HepG2 (cell line): ENCODE measurements around the gene REEP3. TPM values are rescaled to one million over a fixed set of nuclear protein-coding genes. Genes with fewer than 3 reads are reported as not detected.

Experiments
- ETV5 ChIP-seq: IDR thresholded peaks from 2 replicates; pipeline ENCODE4 v1.6.1; 2018; ENCODE audit warnings: missing biosample characterization, missing genetic modification reagents, inconsistent platforms, borderline replicate concordance
- FOSL1 ChIP-seq: sonication (generic); formaldehyde crosslinking; IDR thresholded peaks from 2 replicates; pipeline ENCODE4 v1.9.0; 2021; ENCODE audit warnings: missing genetic modification reagents, borderline replicate concordance
- KLF9 ChIP-seq: IDR thresholded peaks from 2 replicates; pipeline ENCODE4 v1.6.1; 2016; ENCODE audit warnings: low read depth
- NR1H2 ChIP-seq: sonication (generic); formaldehyde crosslinking; IDR thresholded peaks from 2 replicates; pipeline ENCODE4 v1.8.1; 2022; ENCODE audit warnings: low read depth, missing genetic modification reagents, borderline replicate concordance
- PAX8 ChIP-seq: sonication (generic); formaldehyde crosslinking; IDR thresholded peaks from 2 replicates; pipeline ENCODE4 v1.8.0; 2022; ENCODE audit warnings: mild to moderate bottlenecking, missing genetic modification reagents, borderline replicate concordance
- SMARCC2 ChIP-seq: fragments of 450-650 bp; IDR thresholded peaks from 2 replicates; pipeline ENCODE4 v1.6.1; 2017; ENCODE audit warnings: antibody characterized with exemption, mild to moderate bottlenecking
- UBTF ChIP-seq: sonication (generic); formaldehyde crosslinking; IDR thresholded peaks from 2 replicates; pipeline ENCODE4 v1.4.0; 2020; ENCODE audit warnings: mild to moderate bottlenecking, missing genetic modification reagents
- ZBTB26 ChIP-seq: IDR thresholded peaks from 2 replicates; pipeline ENCODE4 v1.6.1; 2016; ENCODE audit warnings: missing compliant biosample characterization, missing genetic modification reagents, borderline replicate concordance
- ZFX ChIP-seq: sonication (generic); formaldehyde crosslinking; IDR thresholded peaks from 2 replicates; pipeline ENCODE4 v1.4.0; 2020; ENCODE audit warnings: mild to moderate bottlenecking, low read depth, missing genetic modification reagents, moderate library complexity
- ZNF121 ChIP-seq: sonication (generic); formaldehyde crosslinking; IDR thresholded peaks from 2 replicates; pipeline ENCODE4 v1.5.0; 2020; ENCODE audit warnings: mild to moderate bottlenecking, missing genetic modification reagents
- ZNF318 ChIP-seq: sonication (generic); formaldehyde crosslinking; IDR thresholded peaks from 2 replicates; pipeline ENCODE4 v1.4.0; 2020; ENCODE audit warnings: mild to moderate bottlenecking, missing genetic modification reagents
- ZNF619 ChIP-seq: sonication (generic); formaldehyde crosslinking; IDR thresholded peaks from 2 replicates; pipeline ENCODE4 v1.4.0; 2020; ENCODE audit warnings: mild to moderate bottlenecking, missing genetic modification reagents
- polyA plus RNA-seq, 8 experiments: library from polyadenylated mRNA; depleted of rRNA in 3 of 8; stranded (reverse) in 7 of 8; unstranded in 1 of 8; fragments of >200 nt; fragmentation: Illumina TruSeq in 4 of 8; extraction: Trizol in 4 of 8; gene quantifications; 2 replicates each; pipeline versions ENCODE4 v1.2.1 to v1.2.3, GENCODE V29; 2011 to 2016; ENCODE audit warnings: low read depth in 4 of 8, missing spikeins in 1 of 8, mixed read lengths in 1 of 8; ENCODE audit not compliant: insufficient read depth in 1 of 8
- total RNA-seq, 5 experiments: library from RNA; depleted of rRNA; stranded (reverse); fragments of >200 nt; fragmentation: Illumina TruSeq; extraction: Trizol; gene quantifications; 2 replicates each; pipeline ENCODE4 v1.2.3, GENCODE V29; 2016; ENCODE audit warnings: low read depth in 1 of 5
- TF ChIP-seq, protein P1 (sequence below): IDR thresholded peaks from 2 replicates; pipeline ENCODE4 v1.6.1; 2016; ENCODE audit warnings: mild to moderate bottlenecking, missing biosample characterization, missing genetic modification reagents
- TF ChIP-seq, protein P2 (sequence below): sonication (generic); formaldehyde crosslinking; IDR thresholded peaks from 2 replicates; pipeline ENCODE4 v1.8.1; 2023; ENCODE audit warnings: mild to moderate bottlenecking, moderate library complexity, missing genetic modification reagents

The REEP3 gene
- total and polyA plus RNA-seq, 2 of the 13 experiments (the other 11 are each of a cell fraction or from before 2014, with no cell fraction given), result 7.1 to 31.4 TPM

DNA sequence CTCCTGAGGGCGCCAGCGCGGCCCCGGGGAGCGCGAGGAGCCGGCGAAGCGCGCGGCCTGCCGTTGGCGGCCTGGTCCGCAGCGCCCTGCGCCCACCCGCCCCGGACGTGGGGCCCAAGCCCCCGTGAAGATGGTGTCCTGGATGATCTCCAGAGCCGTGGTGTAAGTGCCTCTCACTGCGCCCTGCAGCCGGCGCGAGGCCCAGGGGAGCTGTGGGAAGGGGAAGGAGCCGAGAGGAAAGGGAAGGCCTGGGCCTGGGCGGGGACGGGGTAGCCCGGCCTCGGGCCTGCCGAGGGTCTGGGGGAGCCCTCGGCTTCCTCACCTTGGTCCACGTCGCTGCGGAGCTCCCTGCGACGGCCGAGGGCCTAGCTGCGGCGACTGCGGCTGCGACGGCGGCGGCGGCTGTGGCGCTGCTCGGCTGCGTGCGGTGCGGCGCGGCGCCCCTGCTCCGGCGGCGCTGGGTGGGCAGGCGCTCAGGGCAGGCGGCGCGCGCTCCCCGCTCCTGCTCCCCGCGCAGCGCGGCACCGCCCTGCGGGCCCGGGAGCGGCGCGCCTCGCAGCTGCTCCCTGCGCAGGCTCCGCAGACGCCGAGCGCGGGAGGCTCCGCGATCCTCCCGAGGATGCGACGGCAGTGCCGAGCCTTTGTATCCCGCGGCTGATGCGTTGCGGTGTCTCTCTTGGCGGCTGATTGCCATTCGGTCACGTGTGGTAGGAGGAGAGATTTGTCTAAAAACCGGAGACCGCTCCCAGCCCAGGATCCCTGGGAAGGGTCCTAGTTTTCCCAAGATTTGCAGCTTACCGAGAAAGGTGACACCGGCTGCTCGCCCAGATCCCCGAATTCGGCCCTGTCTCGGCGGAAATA is 445 bp downstream of the REEP3 start (continued):
- TF ChIP-seq ZNF121 (CRISPR knock-in tag), result peak; percentile 24; the same call in 1 of the 2 replicates
- TF ChIP-seq, protein P1, sequence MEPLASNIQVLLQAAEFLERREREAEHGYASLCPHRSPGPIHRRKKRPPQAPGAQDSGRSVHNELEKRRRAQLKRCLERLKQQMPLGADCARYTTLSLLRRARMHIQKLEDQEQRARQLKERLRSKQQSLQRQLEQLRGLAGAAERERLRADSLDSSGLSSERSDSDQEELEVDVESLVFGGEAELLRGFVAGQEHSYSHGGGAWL, result no peak
- TF ChIP-seq ZFX (CRISPR knock-in tag), result peak; percentile 98
- no peak for TF ChIP-seq ZBTB26 (CRISPR knock-in tag)
- no peak for TF ChIP-seq KLF9 (CRISPR knock-in tag)
- 0 out of 2 replicates have a peak, but pooled peaks have one; percentile 15 for TF ChIP-seq ETV5
- TF ChIP-seq ZNF619 (CRISPR knock-in tag), result no peak
- TF ChIP-seq PAX8 (CRISPR knock-in tag), result no peak; the same call in 1 of the 2 replicates
- TF ChIP-seq SMARCC2, result no peak
- TF ChIP-seq NR1H2 (CRISPR knock-in tag), result peak; percentile 22; the same call in 1 of the 2 replicates
- TF ChIP-seq UBTF (CRISPR knock-in tag), result peak; percentile 93
- TF ChIP-seq, protein P2, sequence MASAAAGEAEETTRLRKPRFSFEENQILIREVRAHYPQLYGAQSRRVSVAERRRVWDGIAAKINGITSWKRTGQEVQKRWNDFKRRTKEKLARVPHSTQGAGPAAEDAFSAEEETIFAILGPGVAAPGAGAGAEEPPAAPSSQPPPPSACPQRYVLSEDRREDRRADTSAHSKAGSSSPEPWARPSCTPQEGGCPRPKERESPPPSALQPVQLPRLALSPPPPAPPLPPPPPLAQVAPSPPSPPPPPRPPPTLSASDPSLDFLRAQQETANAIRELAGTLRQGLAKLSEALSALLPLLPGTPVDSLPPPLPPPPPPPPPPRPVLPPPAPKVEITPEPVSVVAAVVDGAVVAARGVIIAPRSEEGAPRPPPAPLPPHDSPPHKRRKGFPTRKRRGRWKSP, result peak; percentile 26
- 0 out of 2 replicates have a peak, but pooled peaks have one; percentile 13 for TF ChIP-seq FOSL1 (CRISPR knock-in tag)
- no peak for TF ChIP-seq ZNF318
